C4-2B (cell line): ENCODE measurements around the gene TM7SF2.

ENCODE experiments used
- H3K27ac ChIP-seq: fragments of 450-650 bp; 2 replicates; pipeline ENCODE4 v1.5.1; 2017
- CTCF ChIP-seq: fragments of 450-650 bp; conservative IDR thresholded peaks from 2 replicates; pipeline ENCODE4 v1.5.1; 2017; ENCODE audit warnings: mild to moderate bottlenecking
- ZFX ChIP-seq: fragments of 450-650 bp; IDR thresholded peaks from 2 replicates; pipeline ENCODE4 v1.6.1; 2017

Gene TM7SF2

GRCh38 chr11:65110354-65110861, 1.3 kb upstream of the TM7SF2 start:
- TF ChIP-seq ZFX (no peak), CTCF (peak; percentile 97)
- H3K27ac ChIP-seq = peak overlapping the region; percentile 96

- TF ChIP-seq ZFX = no peak
- no peak for TF ChIP-seq CTCF
- H3K27ac ChIP-seq = peak overlapping the region; percentile 96; the same call in 1 of the 2 replicates
Observed at GRCh38 chr11:65111159-65111743, 421 bp upstream of the TM7SF2 start.

GRCh38 chr11:65112546-65113360, 1.1 kb downstream of the TM7SF2 start:
- no peak for TF ChIP-seq ZFX
- peak; percentile 99 for TF ChIP-seq CTCF
- peak overlapping the region; percentile 96 for H3K27ac ChIP-seq

DNA sequence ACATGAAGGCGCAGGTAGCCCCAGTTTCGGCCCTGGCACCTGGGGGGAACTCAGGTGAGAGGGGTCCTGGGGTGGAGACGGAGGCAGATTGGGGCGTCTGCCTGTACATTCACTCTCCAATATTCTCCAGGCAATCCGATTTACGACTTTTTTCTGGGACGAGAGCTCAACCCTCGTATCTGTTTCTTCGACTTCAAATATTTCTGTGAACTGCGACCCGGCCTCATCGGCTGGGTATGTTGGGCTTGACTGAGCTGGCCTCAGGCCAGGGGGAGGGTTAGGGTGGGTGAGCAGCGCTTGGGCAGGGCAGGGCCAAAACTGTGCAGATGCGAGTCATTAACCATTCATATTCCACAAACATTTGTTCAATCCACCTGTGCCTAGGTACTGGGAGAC, 1.7 kb downstream of the TM7SF2 start:
- TF ChIP-seq ZFX (no peak), CTCF (no peak)
- H3K27ac ChIP-seq = peak overlapping the region; percentile 96; the same call in 1 of the 2 replicates

GRCh38 chr11:65113839-65114238, 2.2 kb downstream of the TM7SF2 start:
- TF ChIP-seq CTCF (no peak), ZFX (no peak)
- H3K27ac ChIP-seq = no peak overlapping the region

DNA sequence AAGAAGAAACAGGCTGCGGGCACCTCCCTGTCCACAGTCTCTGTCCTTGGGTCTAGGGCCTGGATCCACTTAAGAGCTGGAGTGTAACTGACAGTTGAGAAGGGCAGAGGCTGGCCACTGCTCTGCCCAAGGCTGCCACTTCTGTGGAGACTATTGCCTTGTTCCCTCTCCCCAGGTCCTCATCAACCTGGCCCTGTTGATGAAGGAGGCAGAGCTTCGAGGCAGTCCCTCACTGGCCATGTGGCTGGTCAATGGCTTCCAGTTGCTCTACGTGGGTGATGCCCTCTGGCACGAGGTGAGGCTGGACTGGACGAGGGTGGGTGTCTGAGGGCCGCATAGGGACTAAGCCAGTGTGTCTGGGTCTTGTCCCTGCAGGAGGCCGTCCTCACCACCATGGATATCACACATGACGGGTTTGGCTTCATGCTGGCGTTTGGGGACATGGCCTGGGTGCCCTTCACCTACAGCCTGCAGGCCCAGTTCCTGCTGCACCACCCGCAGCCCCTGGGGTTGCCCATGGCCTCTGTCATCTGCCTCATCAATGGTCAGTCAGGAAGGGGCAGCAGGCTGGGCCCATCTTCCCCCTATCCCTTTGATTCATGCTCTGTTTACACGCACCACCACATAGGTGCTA, 3.0 kb downstream of the TM7SF2 start:
- H3K27ac ChIP-seq = peak overlapping the region; percentile 98; the same call in 1 of the 2 replicates
- TF ChIP-seq ZFX (no peak), CTCF (no peak)
